DMS53 treated with DMSO at 0.1 percent for 48 hours (cell line): ENCODE measurements around the gene ZFHX3.

ENCODE experiments used
- DNase-seq: peaks from one replicate; lab custom pipeline; 2025; ENCODE audit not compliant: unreplicated experiment; lab: John Stamatoyannopoulos, UW

ZFHX3 gene

GRCh38 chr16:72978212-72978611, 69.7 kb downstream of the ZFHX3 start:
- no peak for DNase-seq

GRCh38 chr16:72977127-72977526, 70.8 kb downstream of the ZFHX3 start:
- DNase-seq: no peak

- DNase-seq: no peak
These were observed 71.4 kb downstream of the ZFHX3 start for GRCh38 chr16:72976438-72977064.

- DNase-seq: no peak
These were observed 72.0 kb downstream of the ZFHX3 start for GRCh38 chr16:72975809-72976437.

GRCh38 chr16:72974142-72974769, 73.7 kb downstream of the ZFHX3 start:
- no peak for DNase-seq

GRCh38 chr16:72972878-72973571, 74.9 kb downstream of the ZFHX3 start:
- DNase-seq: no peak

GRCh38 chr16:72971370-72971769, 76.6 kb downstream of the ZFHX3 start:
- DNase-seq: no peak

GRCh38 chr16:72970656-72971055, 77.3 kb downstream of the ZFHX3 start:
- DNase-seq: no peak

- DNase-seq: no peak
These were observed 78.1 kb downstream of the ZFHX3 start for GRCh38 chr16:72969812-72970211.

GRCh38 chr16:72969146-72969545, 78.8 kb downstream of the ZFHX3 start:
- no peak for DNase-seq

GRCh38 chr16:72967941-72968340, 80.0 kb downstream of the ZFHX3 start:
- no peak for DNase-seq

- no peak for DNase-seq
These were observed 84.2 kb downstream of the ZFHX3 start for GRCh38 chr16:72963533-72964315.

GRCh38 chr16:72962347-72962746, 85.6 kb downstream of the ZFHX3 start:
- DNase-seq: no peak

GRCh38 chr16:72961863-72962262, 86.1 kb downstream of the ZFHX3 start:
- DNase-seq: no peak

GRCh38 chr16:72961115-72961832, 86.7 kb downstream of the ZFHX3 start:
- no peak for DNase-seq

- DNase-seq: no peak
These were observed 87.8 kb downstream of the ZFHX3 start for GRCh38 chr16:72960101-72960500.

GRCh38 chr16:72959301-72959996, 88.5 kb downstream of the ZFHX3 start:
- DNase-seq: no peak

GRCh38 chr16:72958522-72959076, 89.3 kb downstream of the ZFHX3 start:
- DNase-seq: no peak
